GM11168 (cell line): Measurements from ENCODE around the gene FKBP10.
"Not testable (repeated sequence)": the region's sequence is repeated elsewhere in the genome, so short reads cannot be mapped to it uniquely, and the experiment has no call there.

Source experiments
- in situ Hi-C: fragments of 300-500 bp; cut with MboI; formaldehyde crosslinking; loops from one replicate; pipeline ENCODE4 v1.12.0; 2022; ENCODE audit warnings: low sequenced_read_pairs; ENCODE audit not compliant: unreplicated experiment

FKBP10 gene, protein sequence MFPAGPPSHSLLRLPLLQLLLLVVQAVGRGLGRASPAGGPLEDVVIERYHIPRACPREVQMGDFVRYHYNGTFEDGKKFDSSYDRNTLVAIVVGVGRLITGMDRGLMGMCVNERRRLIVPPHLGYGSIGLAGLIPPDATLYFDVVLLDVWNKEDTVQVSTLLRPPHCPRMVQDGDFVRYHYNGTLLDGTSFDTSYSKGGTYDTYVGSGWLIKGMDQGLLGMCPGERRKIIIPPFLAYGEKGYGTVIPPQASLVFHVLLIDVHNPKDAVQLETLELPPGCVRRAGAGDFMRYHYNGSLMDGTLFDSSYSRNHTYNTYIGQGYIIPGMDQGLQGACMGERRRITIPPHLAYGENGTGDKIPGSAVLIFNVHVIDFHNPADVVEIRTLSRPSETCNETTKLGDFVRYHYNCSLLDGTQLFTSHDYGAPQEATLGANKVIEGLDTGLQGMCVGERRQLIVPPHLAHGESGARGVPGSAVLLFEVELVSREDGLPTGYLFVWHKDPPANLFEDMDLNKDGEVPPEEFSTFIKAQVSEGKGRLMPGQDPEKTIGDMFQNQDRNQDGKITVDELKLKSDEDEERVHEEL

DNA sequence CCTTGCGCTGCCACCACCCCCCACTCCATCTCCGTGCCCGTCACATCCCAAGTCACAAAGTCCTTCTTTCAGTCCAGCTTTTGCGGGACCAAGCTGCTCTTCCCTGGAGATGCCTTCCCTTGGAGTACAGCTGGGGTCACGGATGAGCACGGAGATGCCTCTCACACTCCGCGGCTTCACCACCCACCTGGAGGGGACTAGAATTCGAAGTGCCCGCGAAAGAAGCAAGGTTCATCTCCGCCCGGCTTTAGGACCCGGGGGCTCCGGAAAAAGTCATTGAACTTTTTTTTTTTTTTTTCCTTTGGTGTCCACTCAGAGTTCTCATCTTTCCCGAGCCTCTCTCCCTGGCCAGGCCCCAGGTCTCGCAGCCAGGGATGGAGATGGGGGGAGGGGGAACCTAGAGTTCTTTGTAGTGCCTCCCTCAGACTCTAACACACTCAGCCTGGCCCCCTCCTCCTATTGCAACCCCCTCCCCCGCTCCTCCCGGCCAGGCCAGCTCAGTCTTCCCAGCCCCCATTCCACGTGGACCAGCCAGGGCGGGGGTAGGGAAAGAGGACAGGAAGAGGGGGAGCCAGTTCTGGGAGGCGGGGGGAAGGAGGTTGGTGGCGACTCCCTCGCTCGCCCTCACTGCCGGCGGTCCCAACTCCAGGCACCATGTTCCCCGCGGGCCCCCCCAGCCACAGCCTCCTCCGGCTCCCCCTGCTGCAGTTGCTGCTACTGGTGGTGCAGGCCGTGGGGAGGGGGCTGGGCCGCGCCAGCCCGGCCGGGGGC is at the start of gene FKBP10:
FKBP10 (plus strand) TSS at position 624 of the 771 bp plus-strand sequence; CDS start at position 655, 31 bp downstream.
- in situ Hi-C loops: no loop called here

DNA sequence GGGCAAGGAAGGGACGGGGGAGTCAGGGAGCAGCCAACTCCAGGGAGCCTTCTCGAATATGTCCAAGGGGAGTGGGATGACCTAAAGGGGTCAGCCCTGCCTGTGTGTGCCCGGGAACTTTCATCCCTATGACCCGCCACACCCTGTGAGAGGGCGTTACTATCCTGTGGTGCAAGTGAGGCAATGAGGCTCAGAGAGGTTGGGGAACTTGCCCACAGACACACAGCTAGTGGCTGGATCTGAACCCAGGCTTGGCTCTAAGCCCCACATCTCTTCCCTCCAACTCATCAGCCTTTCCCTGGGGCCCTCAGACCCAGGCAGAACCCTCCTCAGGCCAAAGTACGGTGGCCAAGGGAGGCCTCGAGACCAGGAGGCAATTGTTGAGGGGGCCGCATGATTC is 49.5 kb upstream of the FKBP10 start:
- in situ Hi-C loops: no loop called here

DNA sequence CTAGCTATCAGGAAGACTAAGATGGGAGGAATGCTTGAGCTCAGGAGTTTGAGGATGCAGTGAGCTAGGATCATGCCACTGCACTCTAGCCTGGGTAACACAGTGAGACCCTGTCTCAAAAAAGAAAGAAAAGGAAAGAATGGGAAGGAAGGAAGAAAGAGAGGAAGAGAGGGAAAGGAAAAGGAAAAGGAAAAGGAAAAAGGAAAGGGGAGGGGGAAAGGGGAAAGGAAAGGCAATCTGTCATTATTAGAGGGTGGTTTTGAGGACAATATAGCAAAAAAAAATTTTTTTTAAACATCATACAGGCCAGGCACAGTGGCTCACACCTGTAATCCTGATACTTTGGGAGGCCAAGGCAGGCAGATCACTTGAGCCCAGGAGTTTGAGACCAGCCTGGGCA is 46.7 kb upstream of the FKBP10 start:
- in situ Hi-C loops: no loop called here

DNA sequence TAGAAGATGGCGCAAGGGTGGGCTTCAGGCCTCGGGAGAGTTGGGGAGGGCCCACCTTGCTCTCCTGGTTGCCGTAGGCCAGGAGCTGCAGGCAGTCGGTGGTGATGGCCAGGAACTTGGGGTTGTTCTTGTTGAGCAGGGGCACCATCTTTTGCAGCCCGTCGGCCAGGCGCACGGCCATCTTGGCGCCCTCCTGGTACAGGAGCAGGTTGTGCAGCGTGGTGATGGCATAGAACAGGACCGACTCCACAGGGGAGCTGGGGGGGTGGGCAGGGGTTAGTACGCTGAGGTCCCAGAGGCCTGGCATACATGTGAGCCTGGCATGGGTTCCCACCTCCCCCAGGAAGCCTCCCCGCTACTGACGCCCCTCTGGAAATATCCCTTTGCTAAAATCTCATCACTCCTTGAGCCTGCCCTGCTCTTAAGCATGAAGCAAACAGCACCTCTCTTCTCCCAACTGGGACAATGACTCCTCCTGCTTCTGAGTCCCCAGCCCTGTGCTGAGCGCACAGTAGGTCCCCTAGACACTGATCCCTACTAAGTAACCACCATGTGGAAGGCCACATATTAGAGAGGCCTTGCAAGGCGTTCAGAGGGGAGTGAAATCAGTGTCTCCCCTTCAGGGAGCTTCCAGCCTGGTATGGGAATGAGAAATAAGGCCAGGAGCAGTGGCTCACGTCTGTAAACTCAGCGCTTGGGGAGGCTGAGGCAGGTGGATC is 45.3 kb upstream of the FKBP10 start:
- in situ Hi-C loops: no loop called here

DNA sequence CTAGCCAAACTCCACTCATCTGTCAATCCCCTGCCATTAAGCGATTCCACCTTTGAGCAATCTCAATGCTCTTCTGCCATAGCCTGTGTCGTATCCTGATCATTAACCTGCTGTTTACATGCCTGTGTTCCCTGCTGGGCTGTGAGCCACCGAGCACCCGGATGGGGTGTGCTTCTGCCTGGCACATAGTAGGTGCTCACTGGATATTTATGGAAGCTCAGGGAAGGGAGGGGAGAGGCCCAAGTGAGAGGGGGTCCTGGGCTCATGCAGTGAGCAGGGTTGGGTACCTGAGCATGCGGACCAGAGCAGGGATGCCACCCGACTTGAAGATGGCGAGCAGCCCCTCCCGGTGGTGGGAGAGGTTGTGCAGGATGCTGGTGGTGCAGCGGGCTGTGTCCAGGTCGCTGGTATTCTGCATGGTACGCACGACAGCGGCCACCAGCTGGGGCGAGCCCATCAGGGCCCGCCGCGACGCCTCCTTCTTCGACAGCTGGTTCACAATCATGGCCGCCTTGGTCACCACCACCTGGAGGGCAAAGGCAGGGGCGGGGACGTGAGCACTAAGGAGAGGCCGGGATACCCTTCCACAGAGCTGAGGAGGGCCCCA is 44.0 kb upstream of the FKBP10 start:
- in situ Hi-C loops: no loop called here

DNA sequence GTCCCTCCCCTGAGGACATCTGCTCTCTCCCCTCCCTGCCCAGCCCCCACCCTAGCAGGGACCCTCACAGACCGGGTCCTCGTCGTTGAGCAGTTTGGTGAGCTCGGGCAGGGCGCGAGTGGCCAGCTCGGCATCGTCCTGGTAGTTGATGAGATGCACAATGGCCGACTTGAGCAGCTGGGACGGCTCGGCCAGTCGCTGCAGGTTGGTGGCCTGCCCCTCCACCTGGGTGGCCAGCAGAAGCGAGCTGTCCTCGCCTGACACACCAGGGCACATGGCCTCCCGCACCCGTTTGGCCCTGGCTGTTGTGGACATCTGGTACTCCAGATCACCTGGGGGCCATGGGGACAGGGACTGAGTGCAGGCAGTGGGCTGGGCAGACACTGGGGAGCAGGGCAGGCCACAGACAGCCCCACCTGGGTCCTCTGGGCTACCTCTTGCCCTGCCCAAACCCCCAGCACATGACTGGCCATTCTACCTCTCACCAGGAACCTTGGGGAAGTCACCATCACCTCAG is 43.4 kb upstream of the FKBP10 start:
- in situ Hi-C loops: no loop called here

DNA sequence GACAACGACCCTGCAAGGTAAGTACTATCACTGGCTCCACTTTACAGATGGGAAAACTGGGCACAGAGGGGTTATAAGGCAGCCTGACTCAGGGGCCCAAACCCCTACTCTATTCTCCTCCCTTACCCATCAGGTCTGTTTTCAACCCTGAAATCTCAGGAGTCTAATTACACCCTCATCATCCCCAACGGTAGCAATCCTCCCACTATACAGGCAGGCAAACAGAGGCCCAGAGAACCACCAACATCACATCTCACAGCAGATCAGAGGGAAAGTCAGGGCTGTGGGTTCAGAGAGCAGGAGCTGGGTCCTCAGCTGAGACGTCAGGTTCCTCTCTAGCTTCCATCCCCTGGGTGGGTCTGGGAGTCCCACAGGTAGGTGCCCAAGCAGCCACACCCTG is 42.8 kb upstream of the FKBP10 start:
- in situ Hi-C loops: no loop called here

DNA sequence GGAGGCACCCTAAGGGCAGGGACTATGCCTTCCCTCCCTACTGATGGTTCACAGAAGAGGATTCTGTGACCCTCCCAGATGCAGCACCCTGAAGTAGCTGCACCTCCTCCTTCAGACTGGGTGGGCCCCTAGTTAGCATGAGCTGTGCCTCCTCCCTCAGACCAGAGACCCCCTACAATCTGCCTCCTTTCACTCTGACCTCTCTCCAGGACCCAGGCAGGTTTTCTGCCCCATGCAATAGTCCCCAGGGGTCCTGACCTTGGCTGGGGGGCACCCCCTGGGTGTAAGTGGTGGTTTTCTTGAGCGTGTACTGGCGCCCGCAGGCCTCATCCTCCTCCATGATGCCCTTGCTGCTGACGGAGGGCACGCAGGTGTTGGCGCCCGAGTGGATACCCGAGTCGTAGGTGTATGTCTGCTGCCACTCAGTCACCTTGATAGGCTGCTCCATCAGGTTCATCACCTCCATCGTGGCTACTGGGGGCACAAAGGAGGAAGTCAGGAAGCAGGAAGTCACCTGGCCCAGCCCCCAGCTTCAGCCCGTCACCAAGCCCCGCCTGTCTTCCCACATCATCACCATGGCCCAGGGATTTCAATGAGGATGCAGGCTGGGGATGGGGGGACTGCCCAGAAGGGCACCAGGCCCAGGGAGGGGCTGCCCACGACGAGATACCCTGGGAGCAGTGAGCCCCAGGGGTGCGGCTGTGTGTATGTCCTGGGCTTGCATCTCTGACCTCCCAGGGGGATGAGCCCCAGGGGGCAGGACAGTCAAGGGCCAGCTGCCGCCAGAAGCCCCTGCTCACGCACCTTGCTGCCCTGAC is 41.2 kb upstream of the FKBP10 start:
- in situ Hi-C loops: no loop called here

DNA sequence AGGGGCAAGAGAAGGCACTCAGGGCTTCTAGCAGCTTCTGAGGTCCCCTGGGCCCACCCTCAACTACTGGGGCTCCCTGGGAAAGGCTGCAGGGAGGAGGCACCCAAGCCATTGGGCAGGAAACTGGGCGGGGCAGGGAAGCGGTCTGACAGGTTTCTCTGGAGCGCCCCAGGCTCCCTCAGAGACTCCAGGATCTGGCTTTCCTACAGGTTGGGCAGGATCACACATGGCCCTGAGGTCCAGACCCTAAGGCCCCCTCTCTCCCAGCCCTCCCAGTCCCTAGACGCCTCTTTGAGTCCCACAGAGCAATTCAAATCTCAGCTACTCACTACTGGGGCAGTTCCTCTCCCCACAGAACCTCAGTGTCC is 40.6 kb upstream of the FKBP10 start:
- in situ Hi-C loops: no loop called here

DNA sequence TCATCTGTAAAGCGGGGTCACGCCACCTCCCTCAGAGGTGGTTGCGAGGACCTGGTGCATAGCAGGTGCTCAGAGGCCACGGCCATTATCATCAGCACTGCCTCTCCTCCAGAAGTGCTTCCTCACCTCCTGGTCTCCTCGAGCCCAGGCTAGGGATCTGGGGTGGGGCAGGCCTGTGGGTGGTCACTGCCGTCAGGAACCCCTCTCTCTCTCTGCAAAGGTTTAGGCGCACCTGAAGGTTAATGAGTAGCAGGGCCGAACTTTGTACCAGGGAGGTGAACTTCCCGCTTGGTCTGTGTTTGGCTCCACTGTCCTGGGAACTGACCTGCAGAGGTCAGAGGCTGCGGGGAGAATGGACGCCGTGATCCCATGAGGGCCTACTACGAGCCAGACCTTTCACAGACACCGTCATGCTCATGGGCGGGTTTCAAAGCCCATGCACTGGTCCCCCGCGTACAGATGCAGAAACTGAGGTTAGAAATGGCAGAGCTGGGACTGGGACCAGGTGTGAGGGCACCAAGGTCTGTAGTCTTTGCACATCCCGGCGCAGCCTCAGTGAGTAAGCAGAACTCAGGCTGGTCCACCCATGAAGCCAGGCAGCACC is 40.1 kb upstream of the FKBP10 start:
- in situ Hi-C loops: no loop called here

DNA sequence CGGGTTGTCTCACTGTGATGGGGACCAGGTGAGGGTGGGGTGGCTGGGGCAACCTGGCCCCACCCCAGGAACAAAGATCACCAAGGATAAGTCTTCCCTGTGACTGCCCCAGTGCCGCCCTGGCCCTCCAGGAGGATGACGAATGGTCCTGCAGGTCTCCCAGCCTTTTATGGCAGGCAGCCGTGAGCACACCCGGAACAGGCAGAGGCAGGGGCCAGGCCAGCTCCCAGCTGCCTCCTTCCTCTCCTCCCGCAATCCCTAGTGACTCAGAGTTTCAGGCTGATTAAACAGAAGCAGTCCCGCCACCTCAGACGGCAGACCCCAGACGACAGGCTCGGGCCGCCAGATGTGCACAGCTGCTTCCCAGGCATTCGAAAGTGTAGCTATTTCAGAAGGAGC is 39.6 kb upstream of the FKBP10 start:
- in situ Hi-C loops: no loop called here

DNA sequence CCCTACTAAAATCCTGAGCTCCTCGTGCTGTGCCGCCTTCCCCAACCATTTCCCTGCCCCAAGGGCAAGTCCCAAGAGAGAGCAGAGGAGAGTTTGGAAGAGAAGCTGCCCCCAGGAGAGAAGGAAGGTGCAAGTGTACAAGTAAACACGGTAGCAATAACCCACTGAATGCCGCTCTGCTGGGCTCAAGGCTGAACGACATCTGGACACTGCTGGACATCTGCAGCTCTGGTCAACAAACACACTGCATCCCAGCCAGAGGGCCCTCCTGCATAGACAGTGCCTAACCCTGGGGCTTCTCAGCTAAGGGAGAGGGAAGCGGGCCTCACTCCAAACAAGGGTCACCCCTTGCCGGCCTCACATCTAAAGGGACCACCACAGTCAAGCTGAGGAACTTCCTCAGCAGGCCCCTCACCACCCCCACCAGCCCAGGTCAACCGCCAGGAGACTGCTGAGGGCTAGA is 39.0 kb upstream of the FKBP10 start:
- in situ Hi-C loops: no loop called here

DNA sequence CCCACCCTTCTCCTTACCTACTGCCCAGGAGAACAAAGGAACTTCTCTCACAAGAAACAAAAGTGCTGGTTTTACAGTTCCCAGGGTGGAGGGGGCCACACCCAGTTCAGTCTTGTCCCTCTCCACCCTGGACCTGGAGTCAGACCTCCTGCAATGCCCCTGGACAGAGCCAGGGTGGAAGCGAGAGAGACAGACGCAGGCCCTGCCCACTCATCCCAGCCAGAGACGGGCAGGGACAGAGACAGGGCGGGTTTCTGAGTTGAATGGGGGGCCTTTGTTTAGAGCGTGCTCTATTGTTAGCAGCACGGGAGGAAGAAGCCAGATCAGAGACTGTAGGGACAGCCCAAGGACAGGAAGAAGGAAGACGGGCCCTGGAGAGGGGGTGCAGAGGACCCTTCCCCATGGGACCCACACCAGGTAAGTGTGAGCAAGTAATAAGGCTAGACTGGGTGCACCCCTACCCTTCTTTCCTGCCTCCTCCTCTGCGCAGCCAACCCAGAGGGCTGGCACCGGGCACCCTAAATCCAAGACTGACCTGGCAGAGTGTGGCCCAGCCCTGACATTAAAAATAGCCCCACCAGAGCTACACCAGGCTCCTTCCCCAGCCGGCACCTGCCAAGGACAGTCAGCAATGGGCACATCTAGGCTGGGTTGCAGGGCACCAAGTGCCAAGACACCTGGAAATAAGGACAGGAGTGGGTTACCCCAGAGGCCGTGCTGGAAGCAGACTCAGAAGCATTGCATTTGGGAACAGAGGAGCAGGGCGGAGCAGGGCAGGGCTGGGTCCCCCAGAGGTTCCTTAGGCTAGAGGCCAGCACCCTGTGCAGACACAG is 37.2 kb upstream of the FKBP10 start:
- in situ Hi-C loops: no loop called here

DNA sequence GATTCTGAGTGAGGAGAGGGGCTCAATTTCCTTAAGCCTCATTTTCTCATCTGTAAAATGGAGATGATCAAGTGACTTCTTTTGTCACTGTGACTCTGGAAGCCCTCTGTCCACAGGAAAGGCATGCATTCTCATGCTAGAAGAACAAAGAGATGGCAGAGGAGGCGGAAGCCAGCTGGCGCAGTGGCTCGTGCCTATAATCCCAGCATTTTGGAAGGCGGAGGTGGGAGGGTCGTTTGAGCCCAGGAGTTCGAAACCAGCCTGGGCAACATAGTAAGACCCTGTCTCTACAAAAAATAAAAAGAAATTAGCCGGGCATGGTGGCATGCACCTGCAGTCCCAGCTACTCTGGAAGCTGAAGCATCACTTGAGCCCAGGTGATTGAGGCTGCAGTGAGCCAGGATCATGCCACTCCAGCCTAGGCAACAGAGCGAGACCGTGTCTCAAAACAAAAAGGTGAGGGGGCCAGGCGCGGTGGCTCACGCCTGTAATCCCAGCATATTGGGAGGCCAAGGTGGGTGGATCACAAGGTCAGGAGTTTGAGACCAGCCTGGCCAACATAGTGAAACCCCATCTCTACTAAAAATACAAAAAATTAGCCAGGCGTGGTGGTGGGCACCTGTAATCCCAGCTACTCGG is 36.4 kb upstream of the FKBP10 start:
- in situ Hi-C loops: not testable (repeated sequence)

DNA sequence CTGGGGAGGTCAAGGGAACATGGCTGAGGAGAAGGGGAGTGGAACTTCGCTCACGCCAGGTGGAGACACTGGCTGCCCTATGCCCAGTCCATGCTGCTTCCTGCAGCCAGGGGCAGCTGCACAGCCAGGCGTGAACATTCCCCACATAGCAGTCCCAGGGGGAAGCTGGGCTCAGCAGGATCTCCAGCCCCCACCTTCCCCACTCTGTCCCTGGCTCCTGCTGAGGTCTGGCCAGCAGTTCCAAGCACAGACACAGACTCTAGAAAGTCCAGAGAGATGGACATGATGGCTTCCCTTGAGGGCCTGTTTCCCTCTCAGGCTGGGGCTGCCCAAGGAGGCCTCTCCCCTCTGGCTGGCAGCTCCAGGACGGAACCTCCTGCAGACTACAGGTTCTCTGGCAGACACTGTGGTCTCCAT is 35.6 kb upstream of the FKBP10 start:
- in situ Hi-C loops: no loop called here

DNA sequence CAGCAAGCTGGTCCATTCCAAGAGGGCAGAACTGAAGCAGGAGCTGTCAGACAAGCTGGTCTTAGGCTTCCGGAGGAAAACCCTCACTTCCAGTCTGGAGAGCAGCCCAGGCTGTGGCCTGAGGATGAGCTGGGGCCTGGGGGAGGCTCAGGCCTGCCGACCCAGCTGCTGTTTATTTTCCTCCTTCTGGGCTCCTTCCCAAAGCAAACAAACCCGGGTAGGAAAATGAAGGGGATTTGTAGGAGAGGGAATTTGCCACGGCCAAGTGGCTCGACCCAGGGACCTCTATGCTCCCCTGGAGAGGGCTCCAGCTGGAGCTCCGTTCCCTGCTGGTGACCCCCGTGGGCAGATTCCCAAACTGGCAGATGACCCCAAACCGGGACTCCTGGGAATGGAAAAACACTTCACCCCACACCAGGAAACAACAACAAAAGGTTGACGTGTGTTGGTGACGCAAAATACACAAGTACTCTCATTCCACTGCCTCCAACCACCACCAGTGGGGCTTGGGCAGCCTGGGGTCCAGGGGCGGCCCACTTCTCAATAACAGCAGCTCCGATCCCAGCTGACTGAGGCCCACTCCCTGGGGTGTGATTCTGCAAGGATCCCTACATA is 35.1 kb upstream of the FKBP10 start:
- in situ Hi-C loops: no loop called here

DNA sequence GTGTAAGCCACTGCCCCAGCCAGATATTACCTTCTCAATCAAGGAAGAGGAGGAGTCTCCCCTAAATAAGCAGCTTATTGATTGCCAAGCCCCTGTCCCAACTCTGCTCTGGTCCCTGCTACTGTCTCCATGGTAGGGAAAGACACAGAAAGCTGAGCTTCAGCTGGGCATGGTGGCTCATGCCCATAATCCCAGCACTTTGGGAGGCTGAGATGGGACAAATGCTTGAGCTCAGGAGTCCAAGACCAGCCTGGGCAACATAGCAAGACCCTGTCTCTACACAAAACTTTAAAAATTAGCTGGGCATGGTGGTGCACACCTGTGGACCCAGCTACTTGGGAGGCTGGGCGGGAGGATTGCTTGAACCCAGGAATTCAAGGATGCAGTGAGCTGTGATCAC is 32.9 kb upstream of the FKBP10 start:
- in situ Hi-C loops: no loop called here
